GM12873 (cell line): ENCODE measurements around the gene ZNF184.

Experiments used
- TF ChIP-seq, protein P1 (sequence below): IDR thresholded peaks from 2 replicates; pipeline ENCODE4 v1.5.1; 2012; ENCODE audit warnings: low read depth, mild to moderate bottlenecking, moderate library complexity, low read length, control low read depth; ENCODE audit not compliant: insufficient read depth; ENCODE audit errors: missing control alignments

Gene ZNF184

DNA sequence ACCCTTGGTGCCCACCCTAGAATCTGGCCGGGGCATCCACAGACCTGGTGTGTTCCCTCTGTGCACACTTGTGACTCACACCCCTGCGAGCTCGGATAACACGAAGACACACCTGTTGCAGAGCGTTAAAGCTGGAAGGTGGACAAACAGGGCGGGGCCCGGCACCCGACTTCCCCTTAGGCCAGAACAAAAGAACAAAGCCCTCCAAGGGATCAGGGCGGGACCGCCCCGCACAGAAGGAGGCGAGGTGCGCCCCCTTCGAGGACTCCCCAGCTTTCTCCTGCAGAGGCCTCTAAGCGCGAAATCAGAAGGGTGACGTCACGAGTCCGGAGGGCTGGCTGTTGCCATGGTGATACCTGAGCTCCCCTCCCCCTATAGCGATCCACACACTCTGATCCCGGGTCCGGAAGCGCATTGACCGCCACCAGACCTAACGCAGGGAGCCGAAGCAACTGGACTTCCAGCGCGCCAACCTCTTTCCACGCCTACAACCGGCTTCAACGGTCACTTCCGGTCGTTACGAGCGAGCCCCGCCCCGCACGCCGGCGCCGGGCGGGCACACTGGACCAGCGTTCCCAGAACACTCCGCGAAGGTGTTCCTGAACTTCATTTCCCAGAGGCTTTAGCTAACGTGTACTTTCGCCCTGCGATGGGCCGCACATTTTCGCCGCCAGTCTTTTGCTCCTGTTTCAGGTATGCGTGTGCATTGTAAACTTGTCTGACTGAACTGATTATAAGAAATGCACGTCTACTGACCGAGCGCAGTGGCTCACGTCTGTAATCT, at the start of gene ZNF184:
Gene ZNF184 (minus strand): TSS at position 489 of the 784 bp plus-strand sequence. CDS start 811 bp downstream, outside the sequence.
- TF ChIP-seq, protein P1, sequence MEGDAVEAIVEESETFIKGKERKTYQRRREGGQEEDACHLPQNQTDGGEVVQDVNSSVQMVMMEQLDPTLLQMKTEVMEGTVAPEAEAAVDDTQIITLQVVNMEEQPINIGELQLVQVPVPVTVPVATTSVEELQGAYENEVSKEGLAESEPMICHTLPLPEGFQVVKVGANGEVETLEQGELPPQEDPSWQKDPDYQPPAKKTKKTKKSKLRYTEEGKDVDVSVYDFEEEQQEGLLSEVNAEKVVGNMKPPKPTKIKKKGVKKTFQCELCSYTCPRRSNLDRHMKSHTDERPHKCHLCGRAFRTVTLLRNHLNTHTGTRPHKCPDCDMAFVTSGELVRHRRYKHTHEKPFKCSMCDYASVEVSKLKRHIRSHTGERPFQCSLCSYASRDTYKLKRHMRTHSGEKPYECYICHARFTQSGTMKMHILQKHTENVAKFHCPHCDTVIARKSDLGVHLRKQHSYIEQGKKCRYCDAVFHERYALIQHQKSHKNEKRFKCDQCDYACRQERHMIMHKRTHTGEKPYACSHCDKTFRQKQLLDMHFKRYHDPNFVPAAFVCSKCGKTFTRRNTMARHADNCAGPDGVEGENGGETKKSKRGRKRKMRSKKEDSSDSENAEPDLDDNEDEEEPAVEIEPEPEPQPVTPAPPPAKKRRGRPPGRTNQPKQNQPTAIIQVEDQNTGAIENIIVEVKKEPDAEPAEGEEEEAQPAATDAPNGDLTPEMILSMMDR: peak; percentile 26

DNA sequence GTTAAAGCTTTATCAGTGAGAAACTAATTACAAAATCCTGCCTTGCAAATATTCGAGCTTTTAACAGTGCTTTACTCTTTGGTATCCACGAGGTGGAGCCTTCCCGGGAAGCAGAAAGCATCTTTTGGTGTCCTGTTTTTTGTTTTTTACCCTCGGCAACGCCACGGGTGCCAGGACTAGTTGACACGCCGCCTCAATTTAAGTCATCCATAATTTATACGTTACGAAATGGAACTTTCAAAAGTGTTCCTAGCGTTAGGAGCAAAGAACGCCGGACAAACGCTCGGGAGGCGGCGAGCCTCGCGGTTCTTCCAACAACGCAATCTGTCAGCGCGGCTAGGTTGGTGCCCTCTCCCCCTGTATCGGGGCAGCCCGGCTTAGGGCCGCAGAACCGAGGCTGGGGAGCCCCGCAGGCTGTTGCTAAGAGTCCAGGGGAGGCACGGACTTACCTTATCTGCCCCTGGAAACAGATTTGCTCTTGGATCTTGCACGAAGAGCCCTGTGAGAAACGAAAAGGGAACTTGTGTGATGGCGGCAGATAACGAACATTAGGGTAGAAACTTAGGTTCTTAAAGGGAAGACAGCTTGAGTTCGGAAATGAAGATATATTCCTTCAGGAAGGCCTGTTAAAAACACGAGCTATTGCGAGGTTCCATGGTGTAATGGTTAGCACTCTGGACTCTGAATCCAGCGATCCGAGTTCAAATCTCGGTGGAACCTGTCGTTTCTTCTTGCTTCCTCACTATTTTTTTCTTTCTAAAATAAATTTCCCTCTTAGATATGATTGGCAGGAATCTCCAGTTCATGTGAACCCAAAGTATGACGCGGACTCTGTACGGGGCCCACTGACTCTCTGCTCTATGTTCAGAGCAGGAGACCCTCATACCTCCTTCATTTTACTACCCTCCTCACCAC, 46.2 kb upstream of the ZNF184 start:
- TF ChIP-seq, protein P1: peak; percentile 71

DNA sequence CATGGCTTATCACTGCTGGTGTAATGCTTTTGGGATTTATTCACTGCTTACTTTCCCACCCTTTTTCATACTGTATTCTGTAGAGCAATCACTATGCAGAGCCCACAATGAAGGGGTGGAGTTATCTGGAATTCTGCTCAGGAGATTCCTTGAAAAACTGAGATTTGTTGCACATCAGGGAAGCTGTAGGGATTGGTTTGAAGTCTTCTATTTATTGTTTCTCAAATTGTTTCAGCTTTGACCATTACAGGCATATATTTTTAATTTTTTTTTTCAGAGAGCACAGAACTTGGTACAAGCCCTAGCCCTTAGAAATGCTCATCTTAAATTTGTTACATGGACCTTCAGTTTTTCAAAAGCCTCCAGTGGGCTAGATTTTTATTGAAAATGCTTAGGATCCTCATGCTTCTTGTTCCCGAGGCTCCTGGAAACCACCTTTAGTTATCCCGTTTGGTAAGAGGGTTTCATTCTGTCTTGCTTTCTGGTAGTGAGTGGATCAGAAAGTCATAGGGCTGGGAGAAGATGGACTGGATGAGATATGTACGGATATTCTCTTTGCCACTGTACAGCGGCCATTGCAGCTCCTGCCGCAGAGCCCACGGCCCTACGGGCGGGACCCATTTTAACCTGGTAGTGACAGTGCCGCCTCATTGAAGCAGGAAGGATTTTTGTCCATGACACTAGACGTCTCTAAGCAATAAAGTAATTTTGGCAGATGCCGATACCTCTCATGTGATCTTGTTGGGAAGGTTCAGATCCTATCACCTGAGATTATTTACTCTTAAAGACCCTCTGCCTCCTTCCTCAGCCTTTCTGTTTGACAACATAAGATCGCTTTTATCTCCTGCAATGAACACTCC, 45.3 kb upstream of the ZNF184 start:
- TF ChIP-seq, protein P1: no peak

DNA sequence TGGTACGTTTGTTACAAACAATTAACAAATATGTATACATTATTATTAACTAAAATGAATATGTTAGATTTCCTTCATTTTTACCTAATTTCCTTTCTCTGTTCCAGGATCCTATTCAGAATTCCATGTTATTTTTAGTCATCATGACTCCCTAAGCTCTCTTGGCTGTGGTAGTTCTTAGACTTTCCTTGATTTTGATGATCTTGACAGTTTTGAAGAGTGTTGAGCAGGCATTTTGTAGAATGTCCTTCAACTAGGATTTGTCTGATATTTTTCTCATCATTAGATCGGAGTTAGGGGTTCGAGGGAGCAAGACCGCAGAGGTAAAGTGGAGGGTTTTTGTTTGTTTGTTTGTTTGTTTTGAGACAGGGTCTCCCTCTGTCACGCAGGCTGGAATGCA, 44.3 kb upstream of the ZNF184 start:
- TF ChIP-seq, protein P1: no peak

DNA sequence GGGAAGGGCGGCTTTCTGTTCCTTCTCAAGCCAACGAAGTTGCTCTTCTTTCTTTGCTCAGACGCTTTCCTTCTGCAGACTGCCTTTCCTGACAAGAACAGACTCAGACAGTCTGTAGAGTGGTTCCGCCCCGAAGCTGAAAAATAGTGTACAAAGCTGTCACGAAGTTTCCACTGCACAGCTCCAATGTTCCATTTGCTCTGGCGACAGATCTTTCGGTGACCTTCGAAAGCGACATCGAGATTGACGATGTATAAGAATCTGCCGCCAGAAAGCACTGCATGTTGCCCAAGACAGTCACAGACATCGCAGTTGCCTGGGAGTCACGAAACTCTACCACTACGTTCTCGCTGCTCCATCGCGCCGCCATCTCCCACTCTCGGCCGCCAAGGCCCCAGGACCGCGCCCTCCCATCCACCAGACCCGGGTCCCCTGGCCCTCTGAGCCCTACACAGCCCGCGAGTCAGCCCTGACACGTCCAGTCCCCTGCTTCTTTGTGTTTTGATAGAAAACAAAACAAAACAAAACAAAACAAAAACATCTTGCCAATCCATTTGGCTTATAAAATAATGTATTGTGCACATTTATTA, 42.1 kb upstream of the ZNF184 start:
- TF ChIP-seq, protein P1: no peak

DNA sequence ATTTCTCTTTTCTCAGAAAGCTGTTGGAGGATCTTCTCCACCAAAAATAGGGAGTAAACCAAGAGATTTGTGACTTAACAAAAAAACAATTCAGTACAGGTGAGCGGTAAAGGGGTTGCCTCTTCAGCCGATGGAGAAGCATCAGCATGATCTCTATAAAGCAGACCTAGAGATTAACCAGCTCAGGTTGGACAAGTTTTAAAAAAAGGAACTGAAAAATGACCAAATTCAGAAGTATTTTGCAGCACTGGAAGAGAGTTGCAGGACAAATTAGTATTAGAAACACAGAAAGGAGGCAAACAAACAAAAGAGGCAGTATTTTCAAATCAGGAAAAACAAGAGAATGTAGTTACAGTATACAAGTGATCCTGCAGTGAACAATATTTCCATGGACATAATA, 39.6 kb upstream of the ZNF184 start:
- TF ChIP-seq, protein P1: no peak
